Brain pericyte (primary cell): ENCODE measurements around the gene MEIKIN.
"Not testable (repeated sequence)": the region's sequence is repeated elsewhere in the genome, so short reads cannot be mapped to it uniquely, and the experiment has no call there.

ENCODE experiments used
- DNase-seq: peaks from one replicate; pipeline ENCODE4 v3.0.0-alpha.2; 2012; ENCODE audit warnings: low read depth, low spot score

Gene MEIKIN

GRCh38 chr5:131810510-131811249, 134.8 kb downstream of the MEIKIN start:
- no peak for DNase-seq

GRCh38 chr5:131796793-131797693, 148.4 kb downstream of the MEIKIN start, which contains the start of gene FNIP1:
Gene FNIP1, minus strand, starts transcription at chr5:131797017. Its CDS starts 96 bp downstream, at chr5:131796921.
- peak; percentile 91 for DNase-seq

GRCh38 chr5:131795879-131796792, 149.3 kb downstream of the MEIKIN start:
- DNase-seq: no peak

DNA sequence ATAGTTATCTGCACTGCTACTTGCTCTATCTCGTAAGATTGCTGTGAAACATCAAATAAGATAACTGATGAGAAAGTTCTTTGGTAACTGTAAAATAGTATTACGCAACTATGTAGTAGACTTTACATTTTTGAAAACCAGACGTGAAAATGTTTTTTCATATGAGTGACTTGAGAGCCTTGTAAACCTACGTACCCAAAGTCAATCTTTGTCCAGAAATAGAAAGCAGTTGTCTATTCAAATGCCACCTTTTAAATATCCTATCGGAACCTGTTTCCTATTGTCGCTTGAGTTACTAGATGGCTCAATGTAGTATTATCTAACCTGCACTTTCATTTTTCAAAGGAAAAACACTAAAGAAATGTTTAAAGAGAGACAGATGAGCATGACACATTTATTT, 150.2 kb downstream of the MEIKIN start:
- DNase-seq: no peak

DNA sequence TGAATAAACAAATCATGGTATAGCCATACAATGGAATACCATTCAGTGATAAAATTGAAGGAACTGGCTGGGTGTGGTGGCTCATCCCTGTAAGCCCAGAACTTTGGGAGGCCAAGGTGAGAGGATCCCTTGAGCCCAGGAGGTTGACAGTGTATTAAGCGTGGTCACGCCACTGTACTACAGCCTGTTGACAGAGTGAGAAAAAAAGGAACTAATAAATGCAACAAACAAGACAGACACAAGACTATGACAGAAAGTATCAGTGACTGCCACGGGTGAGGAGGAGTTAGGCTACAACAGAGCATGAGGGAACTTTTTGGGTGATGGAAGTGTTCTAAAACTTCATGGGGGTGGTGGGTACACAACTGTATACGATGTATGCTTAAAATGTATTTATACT, 150.9 kb downstream of the MEIKIN start:
- DNase-seq: no peak

GRCh38 chr5:131792896-131793295, 152.6 kb downstream of the MEIKIN start:
- no peak for DNase-seq

GRCh38 chr5:131791866-131792265, 153.6 kb downstream of the MEIKIN start:
- DNase-seq: no peak

GRCh38 chr5:131790550-131790949, 154.9 kb downstream of the MEIKIN start:
- DNase-seq: no peak

DNA sequence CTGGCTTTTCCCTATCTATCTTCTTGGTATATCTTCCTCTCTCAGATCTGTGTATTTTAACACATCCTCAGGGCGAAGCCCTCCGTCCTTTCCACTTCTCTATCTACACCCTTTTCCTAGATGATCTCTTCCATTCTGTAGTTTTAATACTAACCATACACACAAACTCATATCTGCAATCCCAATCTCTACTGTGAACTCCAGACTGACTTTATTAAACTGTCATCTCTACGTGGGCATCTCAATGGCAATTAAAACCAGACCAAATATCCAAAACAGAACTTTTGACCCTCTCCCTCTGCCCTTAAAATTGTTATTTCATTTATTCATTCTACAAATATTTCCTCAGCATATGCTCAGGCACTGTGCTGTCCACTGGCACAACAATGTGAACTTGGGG, 155.7 kb downstream of the MEIKIN start:
- DNase-seq: no peak

GRCh38 chr5:131787736-131788135, 157.7 kb downstream of the MEIKIN start:
- DNase-seq: no peak

- DNase-seq: no peak
These were observed 158.4 kb downstream of the MEIKIN start for GRCh38 chr5:131786900-131787692.

GRCh38 chr5:131786036-131786435, 159.4 kb downstream of the MEIKIN start:
- no peak for DNase-seq

DNA sequence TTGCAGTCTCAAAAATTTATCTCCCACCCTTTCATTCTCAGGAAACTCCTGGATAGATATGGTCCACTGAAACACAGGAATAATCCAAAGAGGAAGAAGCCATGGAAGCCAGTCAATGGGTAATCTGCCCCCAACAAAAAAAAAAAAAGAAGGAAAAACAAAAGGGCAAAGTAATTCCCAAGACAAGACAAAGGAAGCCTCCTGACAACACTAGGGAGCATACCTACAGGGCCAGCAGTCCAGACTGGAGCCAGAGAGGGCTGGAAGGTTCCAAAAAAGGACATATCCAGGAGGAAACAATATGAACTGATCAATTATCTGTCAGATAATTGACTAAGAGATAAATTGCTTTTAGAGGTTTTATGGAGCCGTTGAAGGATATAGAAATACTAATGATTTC, 161.6 kb downstream of the MEIKIN start:
- no peak for DNase-seq

- no peak for DNase-seq
These were observed 162.1 kb downstream of the MEIKIN start for GRCh38 chr5:131783357-131783756.

DNA sequence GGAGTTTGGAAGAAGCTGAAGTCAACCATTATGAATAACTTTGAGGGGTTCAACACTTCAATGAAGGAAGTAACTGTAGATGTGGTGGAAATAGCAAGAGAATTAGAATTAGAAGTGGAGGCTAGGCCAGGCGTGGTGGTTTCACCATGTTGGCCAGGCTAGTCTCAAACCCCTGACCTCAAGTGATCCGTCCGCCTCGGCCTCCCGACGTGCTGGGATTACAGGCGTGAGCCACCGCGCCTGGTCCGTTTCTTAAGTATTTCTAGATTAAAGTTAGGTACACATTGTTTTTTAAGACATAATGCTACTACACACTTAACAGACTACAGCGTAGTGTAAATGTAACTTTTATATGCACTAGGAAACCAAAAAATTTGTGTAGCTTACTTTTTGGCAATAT, 162.7 kb downstream of the MEIKIN start:
- DNase-seq: no peak

- not testable (repeated sequence) for DNase-seq
These were observed 167.3 kb downstream of the MEIKIN start for GRCh38 chr5:131778141-131778540.

DNA sequence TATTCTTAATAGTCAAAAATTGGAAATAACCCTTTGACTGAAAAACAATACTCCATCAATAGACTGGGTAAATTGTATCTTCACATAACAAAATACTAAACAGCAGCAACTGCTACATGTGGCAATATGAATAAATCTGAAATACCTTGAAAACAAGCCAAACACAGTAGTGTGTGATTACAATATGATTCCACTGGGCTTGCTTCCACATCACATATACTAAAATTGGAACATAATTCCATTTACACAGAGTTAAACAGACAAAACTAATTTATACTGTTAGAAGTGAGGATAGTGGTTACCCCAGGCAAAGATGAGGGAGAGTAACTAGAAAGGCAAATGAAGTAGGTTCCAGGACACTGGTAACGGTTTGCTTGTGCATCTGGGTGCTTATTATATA, 169.0 kb downstream of the MEIKIN start:
- no peak for DNase-seq

GRCh38 chr5:131774652-131775367, 170.7 kb downstream of the MEIKIN start:
- DNase-seq: no peak

DNA sequence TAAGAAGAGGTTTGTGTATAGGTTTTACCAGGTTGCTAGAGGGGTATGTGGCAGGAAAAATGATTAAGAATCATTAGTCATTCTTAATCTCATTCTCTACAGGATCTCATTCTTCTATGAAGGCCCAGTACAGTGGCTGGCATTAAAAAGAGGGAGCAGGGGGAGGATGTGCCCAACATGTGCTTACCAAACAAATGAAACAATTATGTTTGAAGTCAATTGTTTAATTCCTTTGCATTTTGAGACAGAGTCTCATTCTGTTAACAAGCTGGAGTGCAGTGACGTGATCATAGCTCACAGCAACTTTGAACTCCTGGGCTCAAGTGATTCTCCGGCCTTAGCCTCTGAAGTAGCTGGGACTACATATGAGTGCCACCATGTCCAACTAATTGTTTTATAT, 171.7 kb downstream of the MEIKIN start:
- no peak for DNase-seq

- no peak for DNase-seq
These were observed 173.8 kb downstream of the MEIKIN start for GRCh38 chr5:131771692-131772091.
